GM23248 (cell line): Measurements from ENCODE around the gene TSPAN5. TPM values are rescaled to one million over a fixed set of nuclear protein-coding genes. Genes with fewer than 3 reads are reported as not detected.

Experiments used
- DNase-seq: peaks from one replicate; pipeline ENCODE4 v3.0.0-alpha.2; 2015
- H2AFZ ChIP-seq: fragments of 200-600 bp; sonication (generic); 2 replicates; pipeline ENCODE4 v1.6.1; 2016; ENCODE audit warnings: antibody characterized with exemption
- H3F3A ChIP-seq: fragments of 200-600 bp; sonication (generic); 2 replicates; pipeline ENCODE4 v1.6.1; 2016; ENCODE audit warnings: mild to moderate bottlenecking, antibody characterized with exemption, mixed run types; ENCODE audit not compliant: insufficient read depth
- H3K27ac ChIP-seq: fragments of 200-600 bp; sonication (generic); 2 replicates; pipeline ENCODE4 v1.5.1; 2016; ENCODE audit warnings: mild to moderate bottlenecking
- H3K27me3 ChIP-seq: fragments of 200-600 bp; sonication (generic); replicated peaks from 2 replicates; pipeline ENCODE4 v1.6.1; 2016; ENCODE audit warnings: mild to moderate bottlenecking; ENCODE audit not compliant: insufficient read depth
- H3K36me3 ChIP-seq: fragments of 200-600 bp; sonication (generic); 2 replicates; pipeline ENCODE4 v1.6.1; 2016; ENCODE audit warnings: low read depth, mild to moderate bottlenecking
- H3K4me1 ChIP-seq: fragments of 200-600 bp; sonication (generic); 2 replicates; pipeline ENCODE4 v1.6.1; 2016; ENCODE audit warnings: mild to moderate bottlenecking; ENCODE audit not compliant: insufficient read depth
- H3K4me2 ChIP-seq: fragments of 200-600 bp; sonication (generic); one replicate; pipeline ENCODE4 v1.6.1; 2016; ENCODE audit warnings: mild to moderate bottlenecking; ENCODE audit not compliant: unreplicated experiment
- H3K4me3 ChIP-seq: fragments of 200-600 bp; sonication (generic); 2 replicates; pipeline ENCODE4 v1.5.1; 2016; ENCODE audit warnings: mild to moderate bottlenecking
- H3K79me2 ChIP-seq: fragments of 200-600 bp; sonication (generic); 2 replicates; pipeline ENCODE4 v1.6.1; 2016; ENCODE audit warnings: mild to moderate bottlenecking; ENCODE audit not compliant: insufficient read depth
- H3K9ac ChIP-seq: fragments of 200-600 bp; sonication (generic); 2 replicates; pipeline ENCODE4 v1.6.1; 2016; ENCODE audit warnings: mild to moderate bottlenecking
- H3K9me2 ChIP-seq: fragments of 200-600 bp; sonication (generic); 2 replicates; pipeline ENCODE4 v1.6.1; 2016; ENCODE audit warnings: mixed run types, mild to moderate bottlenecking, moderate library complexity; ENCODE audit not compliant: insufficient read depth
- H3K9me3 ChIP-seq: fragments of 200-600 bp; sonication (generic); one replicate; pipeline ENCODE4 v1.6.1; 2017; ENCODE audit warnings: low read depth
- H4K20me1 ChIP-seq: fragments of 200-600 bp; sonication (generic); 2 replicates; pipeline ENCODE4 v1.6.0; 2016; ENCODE audit not compliant: insufficient read depth
- EZH2 ChIP-seq: fragments of 200-600 bp; sonication (generic); IDR thresholded peaks from 2 replicates; pipeline ENCODE4 v1.6.1; 2018; ENCODE audit warnings: antibody characterized with exemption, mild to moderate bottlenecking; ENCODE audit not compliant: insufficient read depth, poor library complexity, severe bottlenecking
- EZH2phosphoT487 ChIP-seq: fragments of 200-600 bp; sonication (generic); IDR thresholded peaks from 2 replicates; pipeline ENCODE4 v1.6.1; 2018; ENCODE audit warnings: antibody characterized with exemption, moderate library complexity, mild to moderate bottlenecking, low read depth; ENCODE audit not compliant: insufficient read depth
- WGBS, 2 experiments: methylation state at CpG; one replicate each; pipeline ENCODE4 v1.1.6; 2015 to 2017; ENCODE audit warnings: low lambda C conversion rate in 2 of 2, low coverage in 1 of 2; ENCODE audit errors: missing lambda C conversion rate in 2 of 2; 5-methylcytosine and 5-hydroxymethylcytosine counted together
- in situ Hi-C: fragments of 300-500 bp; cut with MboI; formaldehyde crosslinking; loops from 2 replicates; pipeline ENCODE4 v1.15.0; 2020
- polyA plus RNA-seq: library from polyadenylated mRNA; unstranded; fragments of >200 nt; fragmentation: Nextera tagmentation; extraction: Ambion mirVana; gene quantifications from 2 replicates; pipeline ENCODE4 v1.2.1, GENCODE V29; 2016
- total RNA-seq: library from RNA; depleted of rRNA; stranded (reverse); fragments of >200 nt; shearing (Covaris generic); gene quantifications from 2 replicates; pipeline ENCODE4 v1.2.3, GENCODE V29; 2014

The TSPAN5 gene
- total and polyA plus RNA-seq, 2 experiments from 2014 or later, result 61.9 to 76.6 TPM

GRCh38 chr4:98662055-98662453, 3.6 kb upstream of the TSPAN5 start:
- no peak for DNase-seq
- no peak overlapping the region for H2AFZ ChIP-seq
- peaks cover 12% of the 10 kb centered on the region for H3K79me2 ChIP-seq
- H3K9me3 ChIP-seq, result no peaks in the 10 kb centered on the region
- H3K27ac ChIP-seq, result no peak overlapping the region
- TF ChIP-seq EZH2phosphoT487, result no peak
- TF ChIP-seq EZH2, result no peak
- 80 to 88% methylated on average over 4 of the region's 4 CpGs for WGBS, 2 experiments
- H4K20me1 ChIP-seq, result no peaks in the 10 kb centered on the region
- H3K27me3 ChIP-seq, result no peaks in the 10 kb centered on the region
- no peak overlapping the region for H3K9ac ChIP-seq
- H3K4me3 ChIP-seq, result no peak overlapping the region
- H3K4me1 ChIP-seq, result peaks cover 16% of the 10 kb centered on the region
- H3K9me2 ChIP-seq, result no peaks in the 10 kb centered on the region
- H3K36me3 ChIP-seq, result no peaks in the 10 kb centered on the region
- H3K4me2 ChIP-seq, result no peak overlapping the region
- H3F3A ChIP-seq, result peaks cover 14% of the 10 kb centered on the region
- in situ Hi-C loops, result loop anchor here (25.0 kb wide), 1 partner anchor 200 kb away; no protein-coding TSS in a partner anchor

GRCh38 chr4:98661371-98662054, 3.1 kb upstream of the TSPAN5 start:
- Histone ChIP-seq H2AFZ (no peak overlapping the region), H3F3A (peaks cover 19% of the 10 kb centered on the region), H3K36me3 (no peaks in the 10 kb centered on the region), H3K4me1 (peaks cover 21% of the 10 kb centered on the region), H3K27me3 (no peaks in the 10 kb centered on the region), H3K9me3 (no peaks in the 10 kb centered on the region), H3K27ac (no peak overlapping the region), H3K9me2 (no peaks in the 10 kb centered on the region), H3K4me3 (no peak overlapping the region), H4K20me1 (no peaks in the 10 kb centered on the region), H3K4me2 (no peak overlapping the region), H3K9ac (no peak overlapping the region), H3K79me2 (peaks cover 18% of the 10 kb centered on the region)
- DNase-seq, result no peak
- 66 to 76% methylated on average over 3 of the region's 3 CpGs for WGBS, 2 experiments
- no peak for TF ChIP-seq EZH2phosphoT487
- in situ Hi-C loops, result loop anchor here (25.0 kb wide), 1 partner anchor 199 kb away; no protein-coding TSS in a partner anchor

- Histone ChIP-seq H3K27me3 (no peaks in the 10 kb centered on the region), H3K9ac (peak overlapping the region; percentile 85; the same call in 1 of the 2 replicates), H3F3A (peaks cover 33% of the 10 kb centered on the region), H3K9me3 (no peaks in the 10 kb centered on the region), H2AFZ (no peak overlapping the region), H3K4me3 (peak overlapping the region; percentile 99), H3K4me2 (peak overlapping the region; percentile 78), H3K27ac (no peak overlapping the region; the same call in 1 of the 2 replicates), H3K9me2 (no peaks in the 10 kb centered on the region), H3K4me1 (peaks cover 37% of the 10 kb centered on the region), H3K79me2 (peaks cover 34% of the 10 kb centered on the region), H4K20me1 (no peaks in the 10 kb centered on the region), H3K36me3 (no peaks in the 10 kb centered on the region)
- peak; percentile 74 for DNase-seq
- WGBS, 2 experiments, result 46 to 48% methylated on average over 7 of the region's 7 CpGs
- TF ChIP-seq EZH2, result no peak
- TF ChIP-seq EZH2phosphoT487, result no peak
- in situ Hi-C loops, result loop anchor here (25.0 kb wide), 1 partner anchor 198 kb away; no protein-coding TSS in a partner anchor
These were observed 1.5 kb upstream of the TSPAN5 start for GRCh38 chr4:98659741-98660462.

- Histone ChIP-seq H3K9me3 (no peaks in the 10 kb centered on the region), H3K27me3 (no peaks in the 10 kb centered on the region), H3F3A (peaks cover 39% of the 10 kb centered on the region), H3K4me1 (peaks cover 42% of the 10 kb centered on the region), H3K9me2 (no peaks in the 10 kb centered on the region), H3K79me2 (peaks cover 36% of the 10 kb centered on the region), H3K9ac (peak overlapping the region; percentile 85), H3K4me3 (peak overlapping the region; percentile 99), H3K27ac (peak overlapping the region; percentile 36; the same call in 1 of the 2 replicates), H3K4me2 (peak overlapping the region; percentile 78), H4K20me1 (no peaks in the 10 kb centered on the region), H2AFZ (peak overlapping the region; percentile 89), H3K36me3 (no peaks in the 10 kb centered on the region)
- no peak for TF ChIP-seq EZH2
- WGBS, 2 experiments, result 7 to 8% methylated on average over 16 to 17 of the region's 17 CpGs
- peak; percentile 68 for DNase-seq
- in situ Hi-C loops, result loop anchor here (25.0 kb wide), 1 partner anchor 197 kb away; no protein-coding TSS in a partner anchor
These were observed 738 bp upstream of the TSPAN5 start for GRCh38 chr4:98659106-98659592.
